HG03354 (cell line): Measurements from ENCODE around the gene SLC35F3.
"Not testable (repeated sequence)": the region's sequence is repeated elsewhere in the genome, so short reads cannot be mapped to it uniquely, and the experiment has no call there.

Experiments
- ATAC-seq: cut with Tn5 transposase; IDR thresholded peaks from one replicate; pipeline ENCODE4 v1.9.1; 2021; ENCODE audit warnings: mild to moderate bottlenecking; ENCODE audit not compliant: unreplicated experiment, poor library complexity, severe bottlenecking

The SLC35F3 gene

GRCh38 chr1:234292548-234292947 lies 388.1 kb downstream of the SLC35F3 start:
- ATAC-seq, result no peak

- no peak for ATAC-seq
Observed at GRCh38 chr1:234294109-234294817, 389.8 kb downstream of the SLC35F3 start.

- no peak for ATAC-seq
Observed at GRCh38 chr1:234295068-234295467, 390.6 kb downstream of the SLC35F3 start.

- no peak for ATAC-seq
Observed at GRCh38 chr1:234295626-234296025, 391.1 kb downstream of the SLC35F3 start.

- ATAC-seq, result no peak
Observed at GRCh38 chr1:234296496-234296895, 392.0 kb downstream of the SLC35F3 start.

DNA sequence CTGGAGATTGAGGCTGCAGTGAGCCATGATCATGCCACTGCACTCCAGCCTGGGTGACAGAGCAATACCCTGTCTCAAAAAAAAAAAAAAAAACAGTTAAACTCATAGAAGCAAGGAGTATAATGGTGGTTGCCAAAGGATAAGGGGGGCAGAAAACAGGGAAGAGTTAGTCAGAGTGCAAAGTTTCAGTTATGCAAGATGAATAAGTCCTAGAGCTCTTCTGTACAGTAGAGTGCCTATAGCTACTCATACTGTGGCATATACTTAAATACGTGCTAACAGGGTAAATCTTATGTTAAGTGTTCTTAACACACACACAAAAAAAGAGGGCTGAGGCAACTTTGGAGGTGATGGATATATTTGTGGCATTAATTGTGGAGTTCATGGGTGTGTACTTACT lies 393.2 kb downstream of the SLC35F3 start:
- no peak for ATAC-seq

GRCh38 chr1:234300096-234300495 lies 395.6 kb downstream of the SLC35F3 start:
- ATAC-seq, result no peak

- not testable (repeated sequence) for ATAC-seq
Observed at GRCh38 chr1:234301663-234302062, 397.2 kb downstream of the SLC35F3 start.

DNA sequence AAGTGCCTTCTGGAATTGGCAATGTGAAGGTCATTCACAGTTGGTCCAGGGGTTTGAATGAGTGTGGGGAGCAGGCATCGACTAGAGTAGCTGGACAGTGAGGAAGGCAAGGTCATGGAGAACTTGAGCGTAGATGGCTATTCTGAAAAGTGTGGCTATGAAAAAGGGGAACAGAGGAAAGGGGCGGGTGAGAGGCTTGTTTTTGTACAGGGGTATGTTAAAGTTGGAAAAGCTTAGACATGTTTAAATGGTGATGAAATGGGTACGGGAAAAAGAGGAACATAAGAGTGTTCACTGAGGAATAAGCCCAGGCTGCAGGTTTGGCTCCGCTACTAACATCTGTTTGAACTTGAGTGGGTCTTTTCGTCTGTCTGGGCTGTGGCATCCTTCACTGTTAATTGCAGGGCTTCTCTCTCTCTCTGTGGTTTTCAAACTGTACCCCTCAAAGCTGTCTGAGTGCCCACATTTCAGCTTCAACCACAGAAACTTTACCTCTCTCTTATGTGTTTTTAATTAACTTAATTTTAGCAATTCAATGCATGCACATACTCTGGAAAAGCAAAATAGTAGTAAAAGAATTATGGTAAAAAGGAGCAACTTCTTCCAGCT lies 398.0 kb downstream of the SLC35F3 start:
- ATAC-seq, result peak; percentile 48

- ATAC-seq, result no peak
Observed at GRCh38 chr1:234303231-234303630, 398.8 kb downstream of the SLC35F3 start.

DNA sequence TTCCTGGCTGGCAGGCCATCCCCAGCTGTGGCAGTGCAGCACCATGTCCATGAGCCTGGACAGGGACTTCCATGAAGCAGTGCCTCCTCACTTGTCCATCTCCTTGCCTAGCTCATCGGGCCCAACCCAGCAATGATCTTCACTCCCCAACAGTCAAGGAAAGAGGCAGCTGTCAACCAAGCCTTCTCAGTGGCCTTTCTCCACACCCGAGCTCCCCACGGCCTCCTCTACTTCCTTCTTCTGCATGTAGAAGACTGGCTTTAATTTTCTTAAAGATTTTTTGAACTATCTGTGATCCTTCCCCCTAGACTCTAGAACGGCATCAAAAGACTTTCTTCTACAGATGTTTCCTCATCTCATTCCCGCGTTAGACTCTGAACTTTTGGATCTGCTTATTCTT lies 403.2 kb downstream of the SLC35F3 start:
- no peak for ATAC-seq

- no peak for ATAC-seq
Observed at GRCh38 chr1:234309243-234309597, 404.7 kb downstream of the SLC35F3 start.

- ATAC-seq, result peak; percentile 96
Observed at GRCh38 chr1:234309598-234310459, 405.4 kb downstream of the SLC35F3 start.

DNA sequence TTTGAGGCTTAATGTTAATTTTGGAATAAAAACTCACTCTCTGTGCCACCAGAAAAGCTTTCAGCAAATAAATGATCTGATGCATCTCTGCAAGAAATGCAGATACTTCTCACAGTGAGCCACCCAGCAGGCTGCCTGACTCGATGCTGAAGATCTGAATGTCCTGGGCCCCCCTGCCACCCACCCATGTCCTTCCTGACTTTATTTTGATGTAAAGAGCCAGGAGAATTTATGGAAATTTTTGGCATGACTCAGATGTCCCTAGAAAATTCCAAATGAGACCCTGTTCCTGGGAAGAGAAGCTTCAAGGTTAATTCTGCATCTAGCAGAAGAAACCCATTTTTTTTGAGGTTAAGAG lies 406.0 kb downstream of the SLC35F3 start:
- peak; percentile 10 for ATAC-seq

GRCh38 chr1:234311414-234311813 lies 406.9 kb downstream of the SLC35F3 start:
- ATAC-seq, result no peak

DNA sequence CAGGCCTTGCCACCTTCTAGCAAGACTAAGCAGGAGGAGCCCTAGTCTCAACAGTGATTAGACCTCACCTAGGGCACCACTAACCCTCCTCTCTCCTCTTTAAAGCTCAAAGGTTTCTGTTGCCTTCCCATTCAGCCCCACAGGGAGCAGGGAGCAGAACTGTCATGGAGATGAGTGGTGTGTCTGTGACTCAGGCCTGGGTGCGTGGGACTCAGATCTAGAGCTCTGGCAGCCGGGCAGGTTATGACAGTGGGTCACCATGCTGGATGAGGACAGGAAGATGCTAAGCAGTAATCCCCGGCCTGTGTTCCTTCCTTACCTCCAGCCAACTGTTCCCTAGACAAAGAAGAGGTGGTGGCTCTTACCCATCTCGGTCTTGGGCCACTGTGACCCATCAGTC lies 408.7 kb downstream of the SLC35F3 start:
- no peak for ATAC-seq

DNA sequence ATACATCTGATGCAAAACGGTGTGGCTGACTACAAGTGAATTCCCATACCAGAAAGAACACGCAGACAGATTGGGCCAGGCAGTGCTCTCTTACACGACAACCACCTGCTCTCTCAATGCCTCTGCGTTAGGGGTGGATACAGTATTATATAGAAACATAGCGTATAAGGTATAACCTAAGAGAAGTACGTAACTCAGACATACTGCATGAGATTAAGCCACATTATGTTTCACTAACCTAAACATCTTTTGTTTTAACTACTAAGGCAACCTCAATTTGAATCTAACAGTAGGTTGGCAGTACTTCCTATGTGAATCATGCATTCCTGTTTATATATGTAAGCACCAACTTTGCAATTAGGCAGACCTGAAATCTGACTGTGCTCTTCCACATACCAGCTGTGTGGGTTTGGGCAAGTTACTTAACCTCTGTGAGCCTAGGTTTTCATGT lies 410.6 kb downstream of the SLC35F3 start:
- no peak for ATAC-seq

- ATAC-seq, result no peak
Observed at GRCh38 chr1:234315588-234315987, 411.1 kb downstream of the SLC35F3 start.

DNA sequence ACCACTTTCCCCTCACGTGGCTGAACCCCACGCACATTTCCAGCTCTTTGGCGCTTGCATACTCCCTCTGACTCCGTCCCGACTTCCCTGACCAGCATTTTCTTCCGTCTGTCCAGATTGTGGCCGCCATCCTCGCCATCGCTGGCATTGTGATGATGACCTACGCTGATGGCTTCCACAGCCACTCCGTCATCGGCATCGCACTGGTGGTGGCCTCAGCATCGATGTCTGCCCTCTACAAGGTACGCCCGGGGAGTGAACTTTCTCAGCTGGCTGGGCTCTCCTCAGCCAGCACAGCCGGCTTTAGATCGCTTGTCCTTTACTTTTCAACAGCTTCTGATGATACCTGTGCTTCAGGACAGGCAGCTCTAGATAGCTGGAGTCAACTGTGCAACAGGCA lies 412.0 kb downstream of the SLC35F3 start:
- ATAC-seq, result no peak

DNA sequence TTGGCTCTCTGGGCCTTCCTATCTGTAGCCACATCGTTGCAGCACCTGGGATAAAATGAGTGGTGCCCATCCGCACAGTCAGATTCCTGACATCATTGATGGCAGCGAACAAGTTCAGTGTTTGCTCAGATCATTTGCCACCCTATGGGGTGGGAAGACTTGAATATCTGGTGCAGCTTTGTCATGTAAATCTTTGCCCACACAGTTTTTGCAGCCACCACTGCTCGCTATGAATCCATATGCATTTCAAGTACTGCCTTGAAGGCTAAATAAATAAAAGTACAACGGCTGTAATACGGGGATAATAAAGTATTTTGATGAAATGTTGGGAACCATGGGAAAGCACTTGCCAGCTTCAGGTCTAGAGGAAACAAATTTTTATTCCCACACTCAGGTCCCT lies 412.5 kb downstream of the SLC35F3 start:
- no peak for ATAC-seq

DNA sequence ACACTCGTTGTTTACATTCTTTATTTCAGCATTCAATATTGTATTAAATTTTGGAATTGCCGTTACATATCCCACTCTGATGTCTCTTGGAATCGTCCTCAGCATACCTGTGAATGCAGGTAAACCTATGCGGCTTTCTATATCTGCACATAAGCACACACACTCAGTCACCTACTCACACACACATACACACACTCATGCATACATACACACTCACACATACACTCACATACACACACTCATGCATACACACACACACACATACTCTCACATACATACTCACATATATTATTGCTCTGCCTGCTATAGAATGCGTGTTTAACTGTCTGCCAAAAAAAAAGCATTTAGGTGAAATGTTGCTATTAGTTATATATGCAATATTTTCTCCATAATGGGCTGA lies 415.6 kb downstream of the SLC35F3 start:
- ATAC-seq, result no peak
